ENCODE measurements around the gene ADGRE3.

Gene ADGRE3

GRCh38 chr19:14648506-14648905 is 26.1 kb downstream of the ADGRE3 start:
- no peak overlapping the region for H3K27ac ChIP-seq (ENCODE audit: low read depth, low read length)
- H3K79me2 ChIP-seq (ENCODE audit: control insufficient read depth, low read length), result no peaks in the 10 kb centered on the region
- H3K9me3 ChIP-seq (ENCODE audit: control insufficient read depth, insufficient read depth, low read length), result no peaks in the 10 kb centered on the region
- no peaks in the 10 kb centered on the region for H3K9me2 ChIP-seq (replicated peaks; ENCODE audit: control insufficient read depth, low read length)
- H3K4me3 ChIP-seq (ENCODE audit: low read length), result no peak overlapping the region
- H3F3A ChIP-seq (ENCODE audit: control insufficient read depth, insufficient read depth), result no peaks in the 10 kb centered on the region
- no peaks in the 10 kb centered on the region for H3K36me3 ChIP-seq (ENCODE audit: control insufficient read depth, low read length)
- H3K4me2 ChIP-seq (ENCODE audit: low read length), result no peak overlapping the region
- TF ChIP-seq EZH2phosphoT487 (IDR thresholded peaks at IDR 0.05; ENCODE audit: borderline replicate concordance, low read length) (no peak), CTCF (IDR thresholded peaks at IDR 0.05; ENCODE audit: low read depth, low read length, poor library complexity, severe bottlenecking) (no peak)
- peaks cover 11% of the 10 kb centered on the region for H3K4me1 ChIP-seq (ENCODE audit: control insufficient read depth, low read length)
- H4K20me1 ChIP-seq (ENCODE audit: control insufficient read depth, insufficient read depth, low read depth, low read length), result no peaks in the 10 kb centered on the region
- H3K27me3 ChIP-seq (ENCODE audit: control insufficient read depth, low read length), result peaks cover 3% of the 10 kb centered on the region; the same call in 1 of the 2 replicates

- Histone ChIP-seq H3K9me2 (replicated peaks; ENCODE audit: control insufficient read depth, low read length) (no peaks in the 10 kb centered on the region), H3K4me1 (ENCODE audit: control insufficient read depth, low read length) (peaks cover 26% of the 10 kb centered on the region), H3K4me3 (ENCODE audit: low read length) (peak overlapping the region; percentile 35), H3F3A (ENCODE audit: control insufficient read depth, insufficient read depth) (peaks cover 7% of the 10 kb centered on the region), H3K79me2 (ENCODE audit: control insufficient read depth, low read length) (no peaks in the 10 kb centered on the region), H3K27ac (ENCODE audit: low read depth, low read length) (peak overlapping the region; percentile 68), H3K36me3 (ENCODE audit: control insufficient read depth, low read length) (no peaks in the 10 kb centered on the region), H3K4me2 (ENCODE audit: low read length) (peak overlapping the region; percentile 49), H4K20me1 (ENCODE audit: control insufficient read depth, insufficient read depth, low read depth, low read length) (no peaks in the 10 kb centered on the region), H3K27me3 (ENCODE audit: control insufficient read depth, low read length) (no peaks in the 10 kb centered on the region), H3K9me3 (ENCODE audit: control insufficient read depth, insufficient read depth, low read length) (peaks cover 7% of the 10 kb centered on the region; the same call in 1 of the 2 replicates)
- no peak for TF ChIP-seq EZH2phosphoT487 (IDR thresholded peaks at IDR 0.05; ENCODE audit: borderline replicate concordance, low read length)
- no peak for TF ChIP-seq CTCF (IDR thresholded peaks at IDR 0.05; ENCODE audit: low read depth, low read length, poor library complexity, severe bottlenecking)
Observed at GRCh38 chr19:14639536-14640277, 34.9 kb downstream of the ADGRE3 start.

- Histone ChIP-seq H3K4me3 (ENCODE audit: low read length) (no peak overlapping the region; the same call in 1 of the 2 replicates), H3K4me2 (ENCODE audit: low read length) (peak overlapping the region; percentile 24; the same call in 1 of the 2 replicates), H3K79me2 (ENCODE audit: control insufficient read depth, low read length) (no peaks in the 10 kb centered on the region), H3K36me3 (ENCODE audit: control insufficient read depth, low read length) (no peaks in the 10 kb centered on the region), H3K9me3 (ENCODE audit: control insufficient read depth, insufficient read depth, low read length) (peaks cover 4% of the 10 kb centered on the region; the same call in 1 of the 2 replicates), H3K9me2 (replicated peaks; ENCODE audit: control insufficient read depth, low read length) (no peaks in the 10 kb centered on the region), H3K27ac (ENCODE audit: low read depth, low read length) (no peak overlapping the region), H3F3A (ENCODE audit: control insufficient read depth, insufficient read depth) (peaks cover 5% of the 10 kb centered on the region; the same call in 1 of the 2 replicates), H3K27me3 (ENCODE audit: control insufficient read depth, low read length) (no peaks in the 10 kb centered on the region), H4K20me1 (ENCODE audit: control insufficient read depth, insufficient read depth, low read depth, low read length) (no peaks in the 10 kb centered on the region), H3K4me1 (ENCODE audit: control insufficient read depth, low read length) (peaks cover 10% of the 10 kb centered on the region)
- TF ChIP-seq CTCF (IDR thresholded peaks at IDR 0.05; ENCODE audit: low read depth, low read length, poor library complexity, severe bottlenecking) (no peak), EZH2phosphoT487 (IDR thresholded peaks at IDR 0.05; ENCODE audit: borderline replicate concordance, low read length) (no peak)
Observed at GRCh38 chr19:14632286-14632685, 42.4 kb downstream of the ADGRE3 start.
